H1 (cell line): ENCODE results near the gene TMEM121B.

Experiments
- CREB1 ChIP-seq: IDR thresholded peaks from 2 replicates; pipeline ENCODE4 v1.6.1; 2012; ENCODE audit warnings: inconsistent platforms
- CTCF ChIP-seq, 3 experiments: IDR thresholded peaks; 1 replicate in 2 of 3; 2 replicates in 1 of 3; pipeline versions ENCODE4 v1.5.1 to v1.6.1; 2011; ENCODE audit warnings: low read length in 3 of 3, mild to moderate bottlenecking in 3 of 3, inconsistent platforms in 2 of 3, low read depth in 1 of 3, moderate library complexity in 1 of 3; ENCODE audit not compliant: insufficient read depth in 1 of 3; ENCODE audit errors: control extremely low read depth in 1 of 3
- POLR2A ChIP-seq, 2 experiments: IDR thresholded peaks; 1 replicate in 1 of 2; 2 replicates in 1 of 2; pipeline ENCODE4 v1.6.1; 2011; ENCODE audit warnings: low read depth in 2 of 2, low read length in 2 of 2, mild to moderate bottlenecking in 2 of 2; ENCODE audit errors: control extremely low read depth in 1 of 2
- POLR2AphosphoS5 ChIP-seq: IDR thresholded peaks from 2 replicates; pipeline ENCODE4 v1.6.1; 2011; ENCODE audit warnings: low read depth, low read length
- TBP ChIP-seq: IDR thresholded peaks from 2 replicates; pipeline ENCODE4 v1.6.1; 2011; ENCODE audit warnings: low read depth, low read length, improper control_type of control experiment

DNA sequence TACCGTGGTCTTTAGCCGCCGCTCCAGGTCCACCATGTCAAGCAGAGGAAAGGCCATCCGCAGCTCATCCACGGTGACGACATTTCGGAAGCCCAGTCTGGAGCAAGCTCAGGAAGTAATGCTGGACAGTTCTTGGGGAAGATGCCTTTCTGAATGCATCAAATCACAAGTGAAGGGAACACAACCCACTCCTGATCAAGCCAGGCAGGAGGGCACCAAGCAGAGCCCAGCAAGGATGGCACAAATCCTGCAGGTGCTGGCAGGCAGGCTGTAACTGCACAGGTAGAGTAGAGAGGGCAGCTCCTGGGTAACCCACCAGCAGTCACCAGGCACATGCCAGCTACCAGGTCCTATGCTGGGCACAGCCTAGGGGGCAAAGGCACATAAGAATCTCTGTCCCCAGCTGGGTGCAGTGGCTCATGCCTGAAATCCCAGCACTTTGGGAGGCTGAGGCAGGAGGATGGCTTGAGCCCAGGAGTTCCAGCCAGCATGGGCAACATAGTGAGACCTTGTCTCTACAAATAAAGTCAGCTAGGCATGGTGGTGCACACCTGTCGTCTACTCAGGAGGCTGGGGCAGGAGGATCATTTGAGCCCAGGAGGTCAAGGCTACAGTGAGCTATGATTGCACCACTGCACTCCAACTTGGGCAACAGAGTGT lies 24.0 kb upstream of the TMEM121B start:
- no peak for TF ChIP-seq POLR2A (IDR thresholded peaks at IDR 0.05; ENCODE audit: control extremely low read depth in 1 of 2, low read depth in 2 of 2, low read length in 2 of 2)
- no peak for TF ChIP-seq CTCF (IDR thresholded peaks at IDR 0.05; ENCODE audit: control extremely low read depth in 1 of 3, insufficient read depth in 1 of 3, low read depth in 1 of 3, low read length in 3 of 3)
- no peak for TF ChIP-seq CREB1
- TF ChIP-seq POLR2AphosphoS5 = no peak
- TF ChIP-seq TBP = no peak
